GM10248 (cell line): Measurements from ENCODE around the gene FAM151A.

ENCODE experiments used
- CTCF ChIA-PET: fragments of 300-600 bp; sonication (Branson Sonifier 250); formaldehyde crosslinking; extraction: SDS; loops from one replicate; lab custom pipeline; 2021; ENCODE audit warnings: antibody characterized with exemption; lab: Yijun Ruan, JAX
- POLR2A ChIA-PET: fragments of 350-650 bp; sonication (Branson Sonifier 250); formaldehyde crosslinking; extraction: SDS; loops from one replicate; lab custom pipeline; 2020; ENCODE audit warnings: antibody characterized with exemption; lab: Yijun Ruan, JAX
- DNase-seq: peaks from one replicate; pipeline ENCODE4 v3.0.0; 2012; ENCODE audit errors: extremely low spot score
- TF ChIP-seq, protein P1 (sequence below): IDR thresholded peaks from 2 replicates; pipeline ENCODE4 v1.5.1; 2012; ENCODE audit warnings: mild to moderate bottlenecking, low read depth; ENCODE audit errors: extremely low read depth, missing control alignments, control extremely low read depth

Gene FAM151A

DNA sequence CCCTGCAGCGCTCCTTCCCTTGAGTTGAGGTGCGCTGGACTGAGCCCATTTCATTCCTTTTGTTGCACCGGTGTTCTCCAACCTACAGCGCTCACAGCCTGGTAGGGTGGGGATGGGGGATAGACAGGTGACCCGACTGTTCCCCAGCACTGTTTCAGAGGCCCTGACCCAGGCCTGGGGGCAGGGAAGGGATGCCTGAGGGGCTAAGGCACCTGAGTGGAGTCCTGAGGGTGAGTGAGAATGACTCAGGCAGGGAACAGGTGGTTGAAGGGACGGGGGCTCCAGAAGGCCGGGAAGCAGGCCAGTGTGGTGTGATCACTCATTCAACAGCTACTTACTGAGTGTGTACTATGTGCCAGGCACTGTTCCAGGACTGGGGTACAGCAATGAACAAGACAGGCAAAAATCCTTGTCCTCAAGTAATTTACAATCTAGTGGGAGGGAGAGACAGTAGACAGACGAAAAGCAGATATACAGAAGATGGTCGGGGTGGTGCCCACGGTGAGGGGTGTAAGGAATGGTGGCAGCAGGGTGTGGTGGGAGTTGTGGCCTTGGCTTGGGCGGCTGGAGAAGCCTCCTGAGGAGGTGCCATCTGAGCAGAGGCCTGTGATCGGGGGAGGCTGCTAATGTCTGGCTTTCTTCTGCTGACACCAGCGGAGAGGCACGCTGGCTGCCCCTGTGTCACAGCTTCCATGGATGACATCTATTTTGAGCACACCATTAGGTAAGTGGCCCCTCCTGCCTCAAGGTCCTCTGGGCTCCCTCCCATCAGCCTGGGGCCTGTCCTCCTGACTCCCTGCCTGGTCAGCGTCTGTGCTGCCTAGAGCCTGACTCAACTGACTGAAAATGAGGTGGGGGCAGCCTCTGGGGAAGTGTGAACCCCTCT is 37.9 kb downstream of the FAM151A start:
- TF ChIP-seq, protein P1, sequence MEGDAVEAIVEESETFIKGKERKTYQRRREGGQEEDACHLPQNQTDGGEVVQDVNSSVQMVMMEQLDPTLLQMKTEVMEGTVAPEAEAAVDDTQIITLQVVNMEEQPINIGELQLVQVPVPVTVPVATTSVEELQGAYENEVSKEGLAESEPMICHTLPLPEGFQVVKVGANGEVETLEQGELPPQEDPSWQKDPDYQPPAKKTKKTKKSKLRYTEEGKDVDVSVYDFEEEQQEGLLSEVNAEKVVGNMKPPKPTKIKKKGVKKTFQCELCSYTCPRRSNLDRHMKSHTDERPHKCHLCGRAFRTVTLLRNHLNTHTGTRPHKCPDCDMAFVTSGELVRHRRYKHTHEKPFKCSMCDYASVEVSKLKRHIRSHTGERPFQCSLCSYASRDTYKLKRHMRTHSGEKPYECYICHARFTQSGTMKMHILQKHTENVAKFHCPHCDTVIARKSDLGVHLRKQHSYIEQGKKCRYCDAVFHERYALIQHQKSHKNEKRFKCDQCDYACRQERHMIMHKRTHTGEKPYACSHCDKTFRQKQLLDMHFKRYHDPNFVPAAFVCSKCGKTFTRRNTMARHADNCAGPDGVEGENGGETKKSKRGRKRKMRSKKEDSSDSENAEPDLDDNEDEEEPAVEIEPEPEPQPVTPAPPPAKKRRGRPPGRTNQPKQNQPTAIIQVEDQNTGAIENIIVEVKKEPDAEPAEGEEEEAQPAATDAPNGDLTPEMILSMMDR: no peak
- POLR2A ChIA-PET: no interaction called here
- no peak for DNase-seq

DNA sequence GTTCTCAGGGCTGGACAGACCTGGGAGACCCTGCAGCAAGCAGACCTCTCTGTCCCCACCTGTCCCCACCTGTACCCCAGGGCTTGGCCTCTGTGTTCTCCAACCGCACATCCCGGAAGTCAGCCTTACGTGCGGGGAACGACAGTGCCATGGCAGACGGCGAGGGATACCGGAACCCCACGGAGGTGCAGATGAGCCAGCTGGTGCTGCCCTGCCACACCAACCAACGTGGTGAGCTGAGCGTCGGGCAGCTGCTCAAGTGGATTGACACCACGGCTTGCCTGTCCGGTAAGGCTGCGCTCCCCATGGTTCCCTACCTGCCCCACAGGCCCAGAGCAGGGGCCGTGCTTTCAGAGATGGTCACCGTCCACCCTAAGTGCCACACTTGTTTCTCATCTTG is 38.8 kb downstream of the FAM151A start:
- POLR2A ChIA-PET: no interaction called here
- no peak for DNase-seq
- TF ChIP-seq, protein P1: no peak
- CTCF ChIA-PET: interaction anchor here (1.6 kb wide), 1 partner anchor 25 kb away, joined by 3 read pairs; no protein-coding TSS in a partner anchor

More for the DNA sequence above, 37.9 kb downstream of the FAM151A start:
- CTCF ChIA-PET: interaction anchor here (1.3 kb wide), 1 partner anchor 9 kb away, joined by 3 read pairs; no protein-coding TSS in a partner anchor

DNA sequence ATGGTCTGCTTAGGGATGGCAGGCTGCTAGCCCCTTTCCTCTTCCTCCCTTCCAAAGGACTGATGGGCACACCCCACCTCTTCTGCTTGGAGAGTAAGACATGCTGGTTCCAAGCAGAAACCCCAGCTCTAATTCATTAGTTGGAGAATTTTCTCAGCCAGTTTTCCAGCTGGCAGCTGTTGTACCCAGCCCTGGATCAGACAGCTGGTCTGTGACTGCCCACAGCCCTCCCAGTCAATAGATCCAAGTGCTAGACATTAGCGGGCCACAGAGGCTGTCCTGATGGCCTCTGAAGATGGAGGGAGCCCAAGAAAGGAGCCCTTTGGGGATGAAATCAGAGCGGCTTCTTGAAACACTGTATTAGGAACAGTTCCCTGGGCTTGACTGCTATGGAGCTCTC is 39.5 kb downstream of the FAM151A start:
- ChIA-PET POLR2A (no interaction called here), CTCF (interaction anchor here (1.4 to 1.6 kb wide), 2 partner anchors 26 to 38 kb away, joined by 3 read pairs; no protein-coding TSS in a partner anchor)
- TF ChIP-seq, protein P1: no peak

GRCh38 chr1:54583307-54583686 is 40.0 kb downstream of the FAM151A start:
- no peak for DNase-seq
- TF ChIP-seq, protein P1: no peak
- ChIA-PET CTCF (interaction anchor here (1.4 to 1.6 kb wide), 2 partner anchors 27 to 37 kb away, joined by 3 read pairs; no protein-coding TSS in a partner anchor), POLR2A (no interaction called here)

More for the DNA sequence above, 39.5 kb downstream of the FAM151A start:
- DNase-seq: no peak

DNA sequence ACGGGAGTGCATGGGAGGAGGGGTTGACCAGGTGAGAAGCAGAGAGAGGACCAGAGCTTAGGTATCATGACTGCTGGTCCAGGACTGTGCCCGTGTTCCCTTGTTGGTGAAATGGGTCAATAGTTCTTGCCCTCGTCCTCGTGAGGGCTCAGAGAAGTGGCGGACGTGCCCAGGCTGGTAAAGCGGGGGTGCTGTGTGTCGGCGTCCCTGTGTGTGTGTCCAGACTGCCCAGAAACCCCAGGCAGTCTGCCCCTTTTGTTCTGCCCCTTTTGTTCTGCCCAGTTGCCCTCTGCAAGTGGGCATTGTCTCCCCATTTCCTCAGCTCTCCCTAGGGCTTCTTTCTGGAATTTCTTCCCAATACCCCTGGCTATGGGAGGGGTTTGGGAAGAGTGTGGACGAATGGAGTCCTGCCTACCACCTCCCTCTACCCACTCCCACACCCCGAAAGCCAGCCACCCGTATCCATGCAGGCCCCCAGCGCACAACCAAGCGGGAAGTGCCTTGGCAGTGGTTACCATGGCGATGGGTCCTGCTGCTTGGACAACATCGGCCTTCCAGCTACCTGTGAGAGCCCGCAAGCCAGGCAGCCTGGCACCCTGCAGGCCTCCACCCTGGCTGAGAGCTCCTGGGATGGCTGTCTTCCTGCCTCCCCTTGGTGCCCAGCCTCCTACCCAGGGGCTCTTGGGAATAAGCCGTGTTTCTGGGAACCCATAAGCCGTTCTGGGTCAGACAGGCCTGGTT is 40.6 kb downstream of the FAM151A start:
- TF ChIP-seq, protein P1: no peak
- DNase-seq: no peak
- POLR2A ChIA-PET: no interaction called here
- CTCF ChIA-PET: interaction anchor here (0.7 to 1.6 kb wide), 3 partner anchors 8 to 36 kb away, joined by 3 read pairs; no protein-coding TSS in a partner anchor

DNA sequence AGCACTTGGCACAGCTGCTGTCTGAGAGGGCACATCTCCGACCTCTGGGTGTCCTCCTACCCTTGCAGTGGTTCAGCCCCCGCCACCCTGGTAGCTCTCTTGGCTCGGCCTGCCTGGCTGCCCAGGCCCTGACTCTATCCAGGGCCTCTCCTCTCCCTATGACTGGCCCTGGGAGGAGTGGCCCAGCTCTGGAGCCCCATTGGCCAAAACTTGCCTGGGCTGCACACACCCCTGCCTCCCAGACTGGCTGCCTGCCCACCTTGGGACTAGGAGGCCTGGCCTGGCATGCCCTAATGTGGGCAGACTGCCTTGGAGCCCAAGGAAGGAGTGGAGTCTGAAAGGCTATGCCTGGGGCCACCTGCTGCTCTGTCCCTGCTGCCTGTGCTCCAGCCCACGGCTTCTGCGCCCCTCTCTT is 41.7 kb downstream of the FAM151A start:
- ChIA-PET POLR2A (no interaction called here), CTCF (interaction anchor here (0.7 to 1.1 kb wide), 2 partner anchors 9 kb away, joined by 3 read pairs; no protein-coding TSS in a partner anchor)
- DNase-seq: no peak
- TF ChIP-seq, protein P1: no peak
